Adrenal gland (tissue), 12 donors: Measurements from ENCODE around the gene CYP2C9. TPM values are rescaled to one million over a fixed set of nuclear protein-coding genes. Genes with fewer than 3 reads are reported as not detected.

Experiments
- DNase-seq, 7 donors: peaks; one replicate each; pipeline ENCODE4 v3.0.0-alpha.2; 2019 to 2020
- H3K27ac ChIP-seq, 5 donors: fragments of 200-600 bp; sonication (generic) in 4 of 5; 1 replicate in 3 of 5; 2 replicates in 2 of 5; pipeline versions ENCODE4 v1.5.1 to v1.8.0; 2016 to 2020; ENCODE audit warnings: mild to moderate bottlenecking in 1 of 5
- H3K27me3 ChIP-seq: fragments of 200-600 bp; 2 replicates; pipeline ENCODE4 v1.8.0; 2021
- H3K36me3 ChIP-seq, 2 donors: fragments of 200-600 bp; replicated peaks in 1 of 2; 1 replicate in 1 of 2; 2 replicates in 1 of 2; pipeline versions ENCODE4 v1.5.1 to v1.8.0; 2018 to 2022
- H3K4me1 ChIP-seq, 2 donors: fragments of 200-600 bp; replicated peaks in 1 of 2; 1 replicate in 1 of 2; 2 replicates in 1 of 2; pipeline versions ENCODE4 v1.5.1 to v1.8.0; 2018 to 2021
- H3K4me3 ChIP-seq, 4 donors: fragments of 200-600 bp; sonication (generic) in 3 of 4; one replicate each; pipeline ENCODE4 v1.5.1; 2016 to 2018
- H3K9me3 ChIP-seq, 3 donors: fragments of 200-600 bp; sonication (generic) in 1 of 3; replicated peaks in 1 of 3; 1 replicate in 2 of 3; 2 replicates in 1 of 3; pipeline versions ENCODE4 v1.5.1 to v1.8.0; 2016 to 2021
- CTCF ChIP-seq, 6 experiments: fragments of 450-650 bp in 4 of 6; fragments of 200-600 bp in 2 of 6; sonication (generic) in 1 of 6; IDR thresholded peaks; 1 replicate in 5 of 6; 2 replicates in 1 of 6; pipeline versions ENCODE4 v1.5.1 to v1.8.0; 2016 to 2021; ENCODE audit warnings: antibody characterized with exemption in 6 of 6, mild to moderate bottlenecking in 2 of 6, moderate library complexity in 1 of 6
- POLR2A ChIP-seq, 2 donors: fragments of 450-650 bp; IDR thresholded peaks; one replicate each; pipeline ENCODE4 v1.6.1; 2017; ENCODE audit warnings: antibody characterized with exemption in 2 of 2, mild to moderate bottlenecking in 2 of 2, moderate library complexity in 1 of 2
- WGBS, 4 donors: extraction: QIAGEN DNeasy Blood & Tissue Kit in 2 of 4; methylation state at CpG; one replicate each; pipeline versions ENCODE4 v1.1.5 to v1.1.7; 2013 to 2017; 5-methylcytosine and 5-hydroxymethylcytosine counted together
- intact Hi-C, 2 donors: fragments of 100-400 bp; cut with DNase I; formaldehyde crosslinking; loops; one replicate each; pipeline versions ENCODE4 v1.14.1 to v1.15.0; 2022 to 2023
- polyA plus RNA-seq, 3 donors: library from polyadenylated mRNA; stranded (reverse); fragments of 200-250 nt in 2 of 3; fragments of 350-450 nt in 1 of 3; fragmentation: Illumina TruSeq in 1 of 3; extraction: RNeasy Lipid Tissue Mini Kit (QIAGEN cat#74804) in 1 of 3; gene quantifications; one replicate each; pipeline ENCODE4 v1.2.3, GENCODE V29; 2013 to 2014
- small RNA-seq, 2 donors: library from RNA; depleted of rRNA; stranded (forward); fragments of <200 nt; gene quantifications; one replicate each; pipeline ENCODE3, GENCODE V24; 2016
- total RNA-seq, 9 donors: library from RNA; depleted of rRNA in 4 of 9; stranded (reverse); fragments of >200 nt in 4 of 9; fragments of 120-200 nt in 1 of 9; fragmentation: NEBNext Ultra II Directional in 1 of 9; extraction: Animal tissue kit (Norgen Biotek cat#: 25700) in 1 of 9; gene quantifications; one replicate each; pipeline versions ENCODE4 v1.1.0 to v1.2.4, GENCODE V29; 2013 to 2023
- donor health status: healthy with polysubstance abuse.
- donor health status: Bipolar disorder and iron deficiency.
- donor health status: DM: yes; HTN: yes; CAD: no.
- donor health status: DM: no; HTN: no; CAD: no.
- donor health status: DM: no; HTN: no; CAD: no.
- donor health status: DM: yes; HTN: yes; CAD: no.

The CYP2C9 gene
- total and polyA plus RNA-seq, 12 donors: 0.27 to 0.38 (median 0.37) TPM; not detected in 8

- no peaks in the 10 kb centered on the region for H3K36me3 ChIP-seq
- DNase-seq: no peak
- no peaks in the 10 kb centered on the region for H3K4me1 ChIP-seq
- no peak overlapping the region for H3K4me3 ChIP-seq
- WGBS, 4 donors: 85 to 87% (median 85%) methylated on average over 4 of the region's 4 CpGs
- H3K9me3 ChIP-seq: no peaks in the 10 kb centered on the region
- H3K27me3 ChIP-seq: no peaks in the 10 kb centered on the region
- intact Hi-C loops: no loop called here
- no peak overlapping the region for H3K27ac ChIP-seq
- TF ChIP-seq CTCF (IDR thresholded peaks at IDR 0.05) (no peak), POLR2A (IDR thresholded peaks at IDR 0.05) (no peak)
Measured at GRCh38 chr10:95034401-95034800, 95.9 kb downstream of the CYP2C9 start.

- Histone ChIP-seq H3K4me3 (no peak overlapping the region), H3K27ac (no peak overlapping the region), H3K36me3 (no peaks in the 10 kb centered on the region), H3K9me3 (no peaks in the 10 kb centered on the region), H3K27me3 (no peaks in the 10 kb centered on the region), H3K4me1 (no peaks in the 10 kb centered on the region)
- DNase-seq: no peak
- WGBS, 4 donors: 55 to 68% (median 62%) methylated on average over 4 of the region's 4 CpGs
- intact Hi-C loops: no loop called here
- TF ChIP-seq POLR2A (IDR thresholded peaks at IDR 0.05): no peak
- no peak for TF ChIP-seq CTCF (IDR thresholded peaks at IDR 0.05)
Measured at GRCh38 chr10:95035332-95036295, 97.2 kb downstream of the CYP2C9 start.

GRCh38 chr10:95039281-95039680, 100.8 kb downstream of the CYP2C9 start:
- no peak for DNase-seq
- no peak overlapping the region for H3K4me3 ChIP-seq
- H3K36me3 ChIP-seq: no peaks in the 10 kb centered on the region
- H3K9me3 ChIP-seq: no peaks in the 10 kb centered on the region
- H3K27me3 ChIP-seq: no peaks in the 10 kb centered on the region
- H3K4me1 ChIP-seq: no peaks in the 10 kb centered on the region
- intact Hi-C loops: no loop called here
- WGBS, 4 donors: 82 to 89% (median 86%) methylated on average over 2 of the region's 2 CpGs
- TF ChIP-seq CTCF (IDR thresholded peaks at IDR 0.05) (no peak), POLR2A (IDR thresholded peaks at IDR 0.05) (no peak)
- H3K27ac ChIP-seq: no peak overlapping the region

Small RNAs within 50 kb of the gene (small RNA-seq; reads per million reads assigned to genes)
- 0 reads per million in 2 donors for gene CYP2C60P

Other genes with a start within 250 kb of the CYP2C9 start
- under 1 TPM in 1 of 9 donors, not detected in 8; 0.06 TPM for gene CYP2C19, start 176.0 kb upstream of the CYP2C9 start, total RNA-seq
- gene CYP2C19, start 176.0 kb upstream of the CYP2C9 start, polyA plus RNA-seq: not detected
- gene CYP2C8, start 130.8 kb downstream of the CYP2C9 start, total RNA-seq: 1 to 10 TPM in 6 of 9 donors, under 1 TPM in 2, not detected in 1; 0.28 to 7.0 (median 2.0) TPM
- 10 to 100 TPM in 1 of 3 donors, 1 to 10 TPM in 2; 3.3 to 11.0 (median 7.0) TPM for gene CYP2C8, start 130.8 kb downstream of the CYP2C9 start, polyA plus RNA-seq